NCI-H1417 (cell line): Measurements from ENCODE around the gene SMIM8.

Source experiments
- DNase-seq, 3 experiments: peaks; one replicate each; lab custom pipeline; 2025; lab: John Stamatoyannopoulos, UW

The SMIM8 gene

GRCh38 chr6:87391334-87391733 is 68.9 kb downstream of the SMIM8 start:
- peak; percentile 0 to 54 (median 29) for DNase-seq
